Epithelial cell of esophagus (primary cell): ENCODE measurements around the gene C1QTNF1.
A peak's percentile ranks its signal among the peaks of the same experiment; 100 is the strongest.

Source experiments
- DNase-seq: peaks from one replicate; pipeline ENCODE4 v3.0.0; 2010; ENCODE audit warnings: low read depth
- H3K4me3 ChIP-seq: 2 replicates; pipeline ENCODE4 v1.5.1; 2011; ENCODE audit warnings: mild to moderate bottlenecking, low read length, control low read depth
- CTCF ChIP-seq: IDR thresholded peaks from 2 replicates; pipeline ENCODE4 v1.5.1; 2011; ENCODE audit warnings: low read depth, mild to moderate bottlenecking, low read length, control low read depth, inconsistent platforms; ENCODE audit not compliant: insufficient read depth; ENCODE audit errors: missing control alignments

Gene C1QTNF1

GRCh38 chr17:79080349-79080748 is 56.4 kb downstream of the C1QTNF1 start:
- no peak overlapping the region for H3K4me3 ChIP-seq
- no peak for TF ChIP-seq CTCF
- no peak for DNase-seq

DNA sequence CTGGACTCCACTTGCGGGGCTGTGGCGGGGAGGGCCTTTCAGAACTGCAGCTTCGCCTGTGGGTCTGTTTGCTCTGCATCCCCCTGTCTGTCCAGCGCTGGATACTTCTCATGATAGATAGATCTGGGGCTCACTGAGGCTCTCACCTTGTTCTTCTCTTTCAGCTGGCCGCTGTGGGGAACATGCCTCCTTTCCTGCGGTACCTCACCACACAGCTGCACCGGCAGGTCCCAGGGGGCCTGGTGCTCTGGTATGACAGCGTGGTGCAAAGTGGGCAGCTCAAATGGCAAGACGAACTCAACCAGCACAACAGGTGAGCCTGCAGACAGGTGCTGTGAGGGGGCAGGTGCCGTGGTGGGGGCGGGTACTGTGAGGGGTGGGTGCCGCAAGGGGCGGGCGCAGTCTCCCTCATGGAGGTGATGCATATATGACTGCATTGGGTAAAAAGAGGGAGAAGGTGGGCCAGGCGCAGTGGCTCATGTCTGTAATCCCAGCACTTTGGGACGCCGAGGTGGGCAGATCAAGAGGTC is 56.9 kb downstream of the C1QTNF1 start:
- DNase-seq: no peak
- TF ChIP-seq CTCF: no peak
- H3K4me3 ChIP-seq: no peak overlapping the region

GRCh38 chr17:79081571-79082276 is 57.8 kb downstream of the C1QTNF1 start:
- no peak for DNase-seq
- no peak overlapping the region for H3K4me3 ChIP-seq
- no peak for TF ChIP-seq CTCF

DNA sequence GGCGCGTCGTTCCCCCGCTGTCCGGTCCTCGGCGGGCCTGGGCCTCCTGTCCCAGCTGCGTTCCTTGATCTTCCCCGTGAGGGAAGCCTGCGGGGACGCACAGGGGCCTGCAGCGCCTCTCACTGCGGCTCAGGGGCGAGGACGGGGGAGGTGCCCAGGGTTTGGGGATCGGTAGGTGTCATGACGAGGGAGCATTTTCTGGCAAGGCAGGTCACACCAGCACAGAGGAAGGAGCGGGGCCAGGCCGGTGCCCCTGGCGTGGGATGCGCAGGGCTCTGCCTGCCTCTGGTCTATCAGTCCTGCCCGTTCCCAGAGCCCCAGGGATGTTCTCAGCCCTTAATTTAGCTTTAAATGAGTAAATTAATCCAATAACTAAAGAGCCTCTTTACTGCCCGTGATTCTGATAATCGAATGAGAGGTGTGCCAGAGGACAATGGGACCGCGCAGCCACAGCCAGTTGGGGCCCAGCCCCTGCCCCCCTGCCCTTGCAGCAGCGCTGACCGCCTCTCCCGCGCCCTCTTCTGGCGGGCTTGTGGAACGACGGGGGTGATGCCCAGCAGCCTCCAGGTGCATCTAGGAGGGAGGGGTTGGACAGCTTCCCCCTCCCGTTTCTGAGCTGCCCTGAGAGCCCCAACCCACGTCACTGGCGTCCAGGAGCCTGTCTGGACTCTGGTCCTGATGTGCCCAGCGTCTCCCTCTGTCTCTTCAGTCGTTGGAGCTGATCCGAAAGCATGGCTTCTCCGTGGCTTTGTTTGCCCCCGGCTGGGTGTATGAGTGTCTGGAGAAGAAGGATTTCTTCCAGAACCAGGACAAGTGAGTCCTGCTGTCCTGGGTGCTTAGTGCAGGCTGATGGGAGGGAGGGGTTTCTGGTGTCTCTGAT is 58.6 kb downstream of the C1QTNF1 start:
- DNase-seq: peak; percentile 36

GRCh38 chr17:79083191-79083971 is 59.4 kb downstream of the C1QTNF1 start:
- no peak overlapping the region for H3K4me3 ChIP-seq
- no peak for TF ChIP-seq CTCF
- DNase-seq: no peak

More for the DNA sequence above, 58.6 kb downstream of the C1QTNF1 start:
- H3K4me3 ChIP-seq: no peak overlapping the region
- TF ChIP-seq CTCF: peak; percentile 77

- no peak for DNase-seq
- TF ChIP-seq CTCF: no peak
- no peak overlapping the region for H3K4me3 ChIP-seq
These were observed 60.6 kb downstream of the C1QTNF1 start for GRCh38 chr17:79084291-79085153.
